Ovary (tissue), 3 donors: ENCODE results near the gene SCIN.

ENCODE experiments used
- POLR2A ChIP-seq: fragments of 450-650 bp; IDR thresholded peaks from one replicate; pipeline ENCODE4 v1.6.1; 2017; ENCODE audit warnings: antibody characterized with exemption, mild to moderate bottlenecking, moderate library complexity
- TF ChIP-seq, protein P1 (sequence below), 3 donors: fragments of 450-650 bp in 2 of 3; fragments of 200-600 bp in 1 of 3; IDR thresholded peaks; one replicate each; pipeline versions ENCODE4 v1.5.1 to v1.8.0; 2016 to 2022; ENCODE audit warnings: antibody characterized with exemption in 3 of 3, mild to moderate bottlenecking in 1 of 3
- donor health status: DM: no; HTN: no; CAD: no.

- TF ChIP-seq, protein P1, sequence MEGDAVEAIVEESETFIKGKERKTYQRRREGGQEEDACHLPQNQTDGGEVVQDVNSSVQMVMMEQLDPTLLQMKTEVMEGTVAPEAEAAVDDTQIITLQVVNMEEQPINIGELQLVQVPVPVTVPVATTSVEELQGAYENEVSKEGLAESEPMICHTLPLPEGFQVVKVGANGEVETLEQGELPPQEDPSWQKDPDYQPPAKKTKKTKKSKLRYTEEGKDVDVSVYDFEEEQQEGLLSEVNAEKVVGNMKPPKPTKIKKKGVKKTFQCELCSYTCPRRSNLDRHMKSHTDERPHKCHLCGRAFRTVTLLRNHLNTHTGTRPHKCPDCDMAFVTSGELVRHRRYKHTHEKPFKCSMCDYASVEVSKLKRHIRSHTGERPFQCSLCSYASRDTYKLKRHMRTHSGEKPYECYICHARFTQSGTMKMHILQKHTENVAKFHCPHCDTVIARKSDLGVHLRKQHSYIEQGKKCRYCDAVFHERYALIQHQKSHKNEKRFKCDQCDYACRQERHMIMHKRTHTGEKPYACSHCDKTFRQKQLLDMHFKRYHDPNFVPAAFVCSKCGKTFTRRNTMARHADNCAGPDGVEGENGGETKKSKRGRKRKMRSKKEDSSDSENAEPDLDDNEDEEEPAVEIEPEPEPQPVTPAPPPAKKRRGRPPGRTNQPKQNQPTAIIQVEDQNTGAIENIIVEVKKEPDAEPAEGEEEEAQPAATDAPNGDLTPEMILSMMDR (IDR thresholded peaks at IDR 0.05) = no peak
- no peak for TF ChIP-seq POLR2A
Observed at GRCh38 chr7:12708314-12708713, 137.8 kb downstream of the SCIN start.
